ENCODE measurements around the gene ARRDC3. TPM values are rescaled to one million over a fixed set of nuclear protein-coding genes. Genes with fewer than 3 reads are reported as not detected.
"Not testable (repeated sequence)": the region's sequence is repeated elsewhere in the genome, so short reads cannot be mapped to it uniquely, and the experiment has no call there.

ARRDC3 gene
- total and polyA plus RNA-seq, 5 experiments from 2014 or later, result 72.6 to 374 (median 134) TPM

DNA sequence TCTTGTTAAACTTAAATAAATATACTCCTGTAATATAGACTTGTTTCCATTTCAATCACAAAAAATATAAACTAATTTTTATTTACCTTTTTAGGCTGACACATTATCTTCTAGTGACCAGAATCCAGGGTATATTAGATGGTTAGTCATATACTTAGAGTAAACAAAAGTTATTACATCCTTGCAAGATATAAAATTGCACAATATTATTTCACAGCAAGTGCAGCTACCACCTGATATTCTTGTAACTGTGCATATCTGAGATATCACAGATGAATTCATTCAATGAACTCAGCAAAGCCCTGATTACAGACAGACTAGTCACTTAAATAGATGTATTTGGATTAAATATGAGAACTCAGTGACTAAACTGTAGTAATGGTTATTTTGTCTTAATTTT is 25.6 kb upstream of the ARRDC3 start:
- no peak overlapping the region for H3K4me3 Mint-ChIP-seq
- H3K4me1 Mint-ChIP-seq, result no peaks in the 10 kb centered on the region
- H3K36me3 Mint-ChIP-seq, result peaks cover 0 to 1% (median 0%) of the 10 kb centered on the region in 3 donors
- no peaks in the 10 kb centered on the region for H3K9me3 Mint-ChIP-seq
- no peak for DNase-seq
- no peak for ATAC-seq
- POLR2A ChIA-PET, result no interaction called here
- no peaks in the 10 kb centered on the region for H3K27me3 Mint-ChIP-seq
- H3K27ac Mint-ChIP-seq, result no peak overlapping the region

DNA sequence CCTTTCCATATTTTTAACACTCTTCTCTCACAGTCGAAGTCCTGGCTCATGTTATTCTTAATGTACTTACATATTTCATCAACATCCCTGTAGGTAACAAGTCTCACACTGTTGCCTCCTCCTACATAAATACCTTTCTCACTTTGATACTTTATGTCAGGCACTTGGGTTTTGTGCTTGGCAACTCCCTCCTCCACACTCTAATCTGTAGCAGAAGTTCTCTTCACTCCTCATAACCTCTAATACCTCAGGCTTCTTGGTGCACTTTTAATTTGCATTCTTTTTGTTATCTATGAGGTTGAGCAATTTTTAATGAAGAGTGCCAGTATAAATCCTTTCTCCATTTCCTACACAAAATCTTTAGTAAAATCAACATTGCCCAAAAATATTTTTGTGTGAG is 24.1 kb upstream of the ARRDC3 start:
- Mint-ChIP-seq H3K36me3 (peaks cover 0 to 1% (median 0%) of the 10 kb centered on the region in 3 donors), H3K9me3 (no peaks in the 10 kb centered on the region), H3K27ac (no peak overlapping the region), H3K4me1 (no peaks in the 10 kb centered on the region), H3K27me3 (no peaks in the 10 kb centered on the region), H3K4me3 (no peak overlapping the region)
- DNase-seq (no peak), ATAC-seq (no peak)
- POLR2A ChIA-PET, result no interaction called here

DNA sequence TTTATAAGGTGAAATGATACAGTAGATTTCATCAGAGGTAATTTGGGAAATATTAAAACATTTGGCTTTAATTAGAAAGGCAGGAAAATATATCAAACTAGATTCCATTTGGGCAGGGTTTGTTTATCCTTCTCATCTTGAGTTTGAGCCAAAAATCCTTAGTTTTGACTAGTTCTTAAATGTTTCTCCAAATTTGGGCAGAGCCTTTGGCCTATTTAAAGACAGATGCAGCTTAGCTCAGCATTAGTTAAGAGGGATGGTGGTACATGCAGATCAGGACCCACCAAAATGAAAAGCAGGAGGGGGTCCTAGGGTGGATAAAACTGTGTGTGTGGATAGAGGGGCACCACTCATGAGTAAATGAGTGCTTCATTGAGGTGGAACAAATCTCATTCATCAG is 20.3 kb upstream of the ARRDC3 start:
- Mint-ChIP-seq H3K27me3 (peaks cover 0 to 4% (median 0%) of the 10 kb centered on the region in 5 donors), H3K27ac (peak overlapping the region in 1 of 10 donors; percentile 22), H3K9me3 (no peaks in the 10 kb centered on the region), H3K4me1 (no peaks in the 10 kb centered on the region), H3K36me3 (peaks cover 0 to 4% (median 0%) of the 10 kb centered on the region in 3 donors), H3K4me3 (no peak overlapping the region)
- POLR2A ChIA-PET, result no interaction called here
- DNase-seq, result no peak
- no peak for ATAC-seq

DNA sequence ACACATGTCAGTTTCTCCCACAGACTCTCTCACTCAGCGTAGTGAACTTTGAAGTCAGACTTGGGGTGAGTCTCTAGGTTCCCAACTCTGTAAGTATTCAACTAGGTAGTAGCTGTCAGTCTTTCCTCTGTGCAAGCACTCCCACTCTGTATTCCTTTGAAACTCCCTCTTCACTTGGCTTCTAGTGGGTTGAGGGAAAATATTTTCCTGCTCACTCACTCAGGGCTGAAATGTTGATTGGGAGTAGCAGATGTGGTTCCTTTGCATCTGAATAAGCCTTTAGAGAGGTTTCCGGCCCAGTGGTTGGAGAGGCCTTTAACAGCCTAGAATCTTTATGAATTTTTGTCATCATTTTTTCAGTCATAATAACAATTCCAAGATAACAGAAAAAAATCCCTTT is 18.1 kb upstream of the ARRDC3 start:
- H3K9me3 Mint-ChIP-seq, result no peaks in the 10 kb centered on the region
- POLR2A ChIA-PET, result no interaction called here
- H3K4me1 Mint-ChIP-seq, result peaks cover 0 to 8% (median 5%) of the 10 kb centered on the region in 4 donors
- ATAC-seq (no peak), DNase-seq (no peak)
- no peak overlapping the region for H3K27ac Mint-ChIP-seq
- H3K27me3 Mint-ChIP-seq, result peaks cover 0 to 4% (median 0%) of the 10 kb centered on the region in 5 donors
- peaks cover 0 to 4% (median 0%) of the 10 kb centered on the region in 3 donors for H3K36me3 Mint-ChIP-seq
- no peak overlapping the region for H3K4me3 Mint-ChIP-seq

DNA sequence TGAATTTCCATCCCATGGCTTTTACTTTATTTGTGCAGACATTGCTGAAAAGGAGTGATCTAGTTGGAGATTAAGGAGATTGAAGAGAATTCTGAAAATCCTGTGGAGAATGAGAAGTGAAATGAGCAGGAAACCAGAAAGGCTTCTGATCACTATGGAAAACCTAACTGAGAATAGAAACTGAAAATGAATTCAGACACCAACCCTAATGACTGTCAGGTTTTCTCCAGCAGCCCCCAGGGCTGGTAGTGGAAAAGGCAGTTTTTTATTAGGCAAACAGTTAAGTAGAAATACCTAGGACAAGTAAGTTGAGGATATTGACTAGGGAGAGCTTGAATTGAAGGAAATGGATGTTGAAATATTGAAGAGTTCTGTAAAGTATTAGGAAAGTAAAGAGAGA is 14.7 kb upstream of the ARRDC3 start:
- Mint-ChIP-seq H3K27ac (peak overlapping the region in 1 of 10 donors; percentile 15), H3K27me3 (peaks cover 0 to 4% (median 0%) of the 10 kb centered on the region in 5 donors), H3K4me3 (no peak overlapping the region), H3K4me1 (peaks cover 0 to 8% (median 5%) of the 10 kb centered on the region in 4 donors), H3K36me3 (peaks cover 0 to 4% (median 0%) of the 10 kb centered on the region in 3 donors), H3K9me3 (no peaks in the 10 kb centered on the region)
- ATAC-seq (no peak), DNase-seq (no peak)
- POLR2A ChIA-PET, result no interaction called here

DNA sequence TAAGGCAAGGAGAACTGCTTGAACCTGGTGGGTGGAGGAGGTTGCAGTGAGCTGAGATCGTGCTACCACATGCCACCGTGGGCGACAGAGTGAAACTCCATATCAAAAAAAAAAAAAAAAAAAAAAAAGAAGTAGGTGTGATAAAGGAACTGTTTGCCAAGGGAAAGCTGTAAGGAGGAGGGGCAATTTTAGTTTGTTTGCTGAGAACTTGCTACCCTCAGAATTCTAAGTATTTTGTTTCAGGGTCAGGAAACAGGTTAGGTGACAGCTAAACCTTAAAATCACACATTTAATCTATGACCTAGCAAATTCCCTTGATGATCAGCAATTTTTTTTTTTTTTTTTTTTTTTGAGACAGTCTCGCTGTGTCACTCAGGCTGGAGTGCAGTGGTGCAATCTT is 7.2 kb upstream of the ARRDC3 start:
- POLR2A ChIA-PET, result interaction anchor here (0.7 kb wide), 1 partner anchor 296 kb away, joined by 3 read pairs; no protein-coding TSS in a partner anchor
- Mint-ChIP-seq H3K27ac (peak overlapping the region in 1 of 10 donors; percentile 13), H3K4me3 (peak overlapping the region in 1 of 10 donors; percentile 37), H3K4me1 (peaks cover 0 to 8% (median 4%) of the 10 kb centered on the region in 4 donors), H3K36me3 (no peaks in the 10 kb centered on the region), H3K9me3 (no peaks in the 10 kb centered on the region), H3K27me3 (peaks cover 0 to 5% (median 0%) of the 10 kb centered on the region in 5 donors)
- DNase-seq (no peak), ATAC-seq (no peak)

DNA sequence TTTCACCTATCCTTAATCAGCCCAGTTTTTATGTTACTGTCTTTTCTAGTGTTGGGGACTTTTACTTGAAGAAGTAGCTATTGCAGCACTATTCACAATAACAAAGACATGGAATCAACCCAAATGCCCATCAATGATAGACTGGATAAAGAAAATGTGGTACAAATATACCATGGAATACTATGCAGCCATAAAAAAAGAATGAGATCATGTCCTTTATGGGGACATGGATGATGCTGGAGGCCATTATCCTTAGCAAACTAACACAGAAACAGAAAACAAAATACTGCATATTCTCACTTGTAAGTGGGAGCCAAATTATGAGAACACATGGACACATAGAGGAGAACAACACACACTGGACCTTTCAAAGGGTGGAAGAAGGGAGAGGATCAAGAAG is 6.4 kb upstream of the ARRDC3 start:
- POLR2A ChIA-PET, H3K27me3 Mint-ChIP-seq, H3K36me3 Mint-ChIP-seq: not testable (repeated sequence)

DNA sequence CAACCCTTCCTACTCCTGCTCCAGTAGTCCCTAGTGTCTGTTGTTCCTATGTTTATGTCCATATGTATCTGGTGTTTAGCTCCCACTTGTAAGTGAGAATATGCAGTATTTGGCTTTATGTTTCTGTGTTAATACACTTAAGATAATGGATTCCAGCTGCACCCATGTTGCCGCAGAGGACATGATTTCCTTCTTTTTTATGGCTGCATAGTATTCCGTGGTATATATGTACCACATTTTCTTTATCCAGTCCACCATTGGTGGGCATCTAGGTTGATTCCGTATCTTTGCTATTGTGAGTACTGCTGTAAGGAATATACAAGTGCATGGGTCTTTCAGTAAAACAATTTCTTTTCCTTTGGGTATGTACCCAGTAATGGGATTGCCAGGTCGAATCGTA is 5.2 kb upstream of the ARRDC3 start:
- DNase-seq (no peak), ATAC-seq (no peak)
- Mint-ChIP-seq H3K4me3 (no peak overlapping the region), H3K36me3 (no peaks in the 10 kb centered on the region), H3K27ac (no peak overlapping the region), H3K27me3 (peaks cover 0 to 5% (median 0%) of the 10 kb centered on the region in 5 donors), H3K9me3 (no peaks in the 10 kb centered on the region), H3K4me1 (peaks cover 13 to 25% (median 17%) of the 10 kb centered on the region in 4 donors)
- POLR2A ChIA-PET, result interaction anchor here (1.0 to 1.1 kb wide), 2 partner anchors 19 to 273 kb away, joined by 3 read pairs; no protein-coding TSS in a partner anchor

More for the DNA sequence above, 6.4 kb upstream of the ARRDC3 start:
- not testable (repeated sequence) for ATAC-seq, DNase-seq, H3K4me3 Mint-ChIP-seq, H3K9me3 Mint-ChIP-seq
- Mint-ChIP-seq H3K27ac (peak overlapping the region in 1 of 10 donors; percentile 15), H3K4me1 (peaks cover 4 to 13% (median 7%) of the 10 kb centered on the region in 4 donors)

DNA sequence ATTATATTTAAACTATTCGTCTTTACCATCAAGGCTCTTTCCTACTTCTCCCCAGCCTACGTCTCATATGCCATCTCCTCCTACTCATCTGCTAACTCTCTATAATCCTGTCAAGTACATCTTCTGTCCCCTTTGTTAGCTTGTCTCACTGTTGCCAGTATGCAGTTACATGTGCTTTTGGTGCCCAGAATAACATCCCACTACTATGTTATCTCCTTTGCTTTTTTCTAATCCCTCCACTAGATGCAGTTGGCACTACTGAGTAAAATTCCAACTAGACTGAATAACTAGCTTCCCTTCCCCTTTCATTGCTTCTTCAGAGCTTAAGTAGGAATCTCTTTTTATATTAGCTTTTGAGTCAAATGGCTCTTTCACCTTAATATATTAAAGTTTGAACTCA is 3.0 kb upstream of the ARRDC3 start:
- H3K36me3 Mint-ChIP-seq, result peaks cover 0 to 11% (median 5%) of the 10 kb centered on the region in 3 donors
- H3K27me3 Mint-ChIP-seq, result no peaks in the 10 kb centered on the region
- POLR2A ChIA-PET, result interaction anchor here (2.0 to 6.7 kb wide), 3 partner anchors 73 to 166 kb away, joined by 6 to 274 read pairs (median 31); no protein-coding TSS in a partner anchor
- no peak for DNase-seq
- H3K9me3 Mint-ChIP-seq, result no peaks in the 10 kb centered on the region
- no peak for ATAC-seq
- peaks cover 9 to 26% (median 18%) of the 10 kb centered on the region in 4 donors for H3K4me1 Mint-ChIP-seq
- no peak overlapping the region for H3K4me3 Mint-ChIP-seq
- no peak overlapping the region for H3K27ac Mint-ChIP-seq

DNA sequence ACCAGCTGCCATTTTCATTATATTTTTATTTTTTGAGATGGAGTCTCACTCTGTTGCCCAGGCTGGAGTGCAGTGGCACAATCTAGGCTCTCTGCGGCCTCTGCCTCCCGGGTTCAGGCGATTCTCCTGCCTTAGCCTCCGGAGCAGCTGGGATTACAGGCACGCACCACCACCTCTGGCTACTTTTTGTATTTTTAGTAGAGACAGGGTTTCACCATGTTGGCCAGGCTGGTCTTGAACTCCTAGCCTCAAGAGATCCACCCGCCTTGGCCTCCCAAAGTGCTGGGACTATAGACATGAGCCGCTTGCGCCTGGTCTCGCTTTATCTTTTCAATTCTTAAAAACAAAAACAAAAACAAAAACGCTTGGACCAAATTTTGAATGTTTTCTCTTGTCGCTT is 2.5 kb upstream of the ARRDC3 start:
- peaks cover 2 to 11% (median 5%) of the 10 kb centered on the region in 3 donors for H3K36me3 Mint-ChIP-seq
- ATAC-seq, DNase-seq, H3K27ac Mint-ChIP-seq, H3K4me3 Mint-ChIP-seq, H3K27me3 Mint-ChIP-seq, H3K9me3 Mint-ChIP-seq: not testable (repeated sequence)
- POLR2A ChIA-PET, result interaction anchor here (1.0 to 6.7 kb wide), 14 partner anchors 19 to 520 kb away, joined by 3 to 274 read pairs (median 8); no protein-coding TSS in a partner anchor
- peaks cover 9 to 26% (median 18%) of the 10 kb centered on the region in 4 donors for H3K4me1 Mint-ChIP-seq

DNA sequence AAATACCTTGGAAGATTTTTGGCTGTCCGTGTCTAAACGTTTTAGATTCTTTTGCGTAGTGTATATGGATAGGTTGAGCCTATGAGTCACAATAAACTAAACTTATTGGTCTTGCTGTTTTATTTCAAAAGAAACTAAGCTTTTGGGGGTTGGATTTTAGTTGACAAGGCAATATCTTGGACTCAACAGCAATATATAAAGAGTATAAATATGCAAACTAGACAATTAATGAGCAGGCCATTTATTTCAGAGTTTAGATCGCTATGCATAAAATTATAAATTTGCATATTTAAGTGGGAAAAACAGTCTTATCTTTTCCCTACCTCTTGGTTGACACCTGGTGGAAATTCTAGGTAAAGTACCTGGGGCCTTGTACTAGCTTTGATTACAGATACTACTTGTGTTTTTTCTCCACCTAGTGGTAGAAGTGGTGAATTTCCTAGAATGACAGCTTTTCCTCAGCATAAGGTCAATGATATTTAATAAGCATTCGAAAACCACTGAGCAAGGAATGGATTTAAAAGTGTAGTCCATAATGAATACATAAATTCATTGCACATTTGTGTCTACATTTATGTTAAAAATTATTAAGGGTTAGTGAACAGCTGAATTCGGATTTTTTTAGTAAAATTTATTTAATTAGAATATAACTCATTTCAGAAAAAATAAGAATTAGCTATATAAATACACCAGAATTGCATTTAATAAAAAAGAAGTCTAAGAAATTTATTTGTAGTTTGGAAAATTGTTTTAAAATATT is 1.7 kb upstream of the ARRDC3 start:
- DNase-seq (peak in 9 of 10 donors; percentile 10 to 84 (median 64)), ATAC-seq (no peak)
- no peaks in the 10 kb centered on the region for H3K9me3 Mint-ChIP-seq
- peak overlapping the region; percentile 76 to 100 (median 99) for H3K4me3 Mint-ChIP-seq
- POLR2A ChIA-PET, result interaction anchor here (0.6 to 6.7 kb wide), 20 partner anchors 10 to 975 kb away, joined by 3 to 274 read pairs (median 9); partner anchors contain the start of genes CETN3 and LYSMD3
- H3K36me3 Mint-ChIP-seq, result peaks cover 3 to 12% (median 7%) of the 10 kb centered on the region in 3 donors
- H3K27me3 Mint-ChIP-seq, result no peaks in the 10 kb centered on the region
- peaks cover 10 to 21% (median 18%) of the 10 kb centered on the region in 4 donors for H3K4me1 Mint-ChIP-seq
- peak overlapping the region in 9 of 10 donors; percentile 78 to 100 (median 99) for H3K27ac Mint-ChIP-seq

DNA sequence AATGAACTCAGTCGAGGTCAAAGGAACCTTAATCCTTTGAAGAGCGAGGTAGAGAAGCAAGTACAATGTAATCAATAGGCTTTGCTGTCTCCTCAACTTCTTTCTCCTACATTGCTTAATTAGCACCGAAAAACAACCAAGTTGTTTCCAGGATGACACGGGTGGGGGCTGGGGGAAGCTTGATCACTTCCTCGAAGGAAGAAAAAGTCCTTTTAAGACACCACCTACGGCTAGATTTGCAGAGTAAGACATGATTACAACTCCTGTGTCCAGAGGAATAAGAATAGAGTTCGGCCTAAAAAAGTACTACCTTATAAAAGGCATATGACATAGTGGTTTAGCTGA is 811 bp upstream of the ARRDC3 start:
- Mint-ChIP-seq H3K4me3 (peak overlapping the region; percentile 90 to 100 (median 99)), H3K4me1 (peaks cover 9 to 22% (median 18%) of the 10 kb centered on the region in 4 donors), H3K27me3 (no peaks in the 10 kb centered on the region), H3K9me3 (no peaks in the 10 kb centered on the region), H3K36me3 (peaks cover 6 to 15% (median 10%) of the 10 kb centered on the region in 3 donors), H3K27ac (peak overlapping the region; percentile 92 to 100 (median 99))
- ATAC-seq (no peak), DNase-seq (peak in 1 of 10 donors; percentile 15)
- POLR2A ChIA-PET, result interaction anchor here (0.5 to 6.7 kb wide), 26 partner anchors 9 to 974 kb away, joined by 3 to 274 read pairs (median 9); partner anchors contain the start of genes CETN3, LYSMD3, MBLAC2 and POLR3G
